HepG2 (cell line): ENCODE measurements around the gene PIM3. TPM values are rescaled to one million over a fixed set of nuclear protein-coding genes. Genes with fewer than 3 reads are reported as not detected.
A peak's percentile ranks its signal among the peaks of the same experiment; 100 is the strongest.

ENCODE experiments used
- AGO2 ChIP-seq: fragments of 200-400 bp; formaldehyde crosslinking; optimal IDR thresholded peaks from 2 replicates; pipeline ENCODE3; 2017; ENCODE audit warnings: mild to moderate bottlenecking, low read depth, low read length, moderate library complexity
- FOSL2 ChIP-seq: sonication (generic); formaldehyde crosslinking; IDR thresholded peaks from 2 replicates; pipeline ENCODE4 v1.4.0; 2020; ENCODE audit warnings: missing genetic modification reagents
- HDAC1 ChIP-seq: sonication (generic); formaldehyde crosslinking; IDR thresholded peaks from 2 replicates; pipeline ENCODE4 v1.5.1; 2020; ENCODE audit warnings: mild to moderate bottlenecking, missing genetic modification reagents
- HNF4G ChIP-seq, 2 experiments: sonication (generic) in 1 of 2; formaldehyde crosslinking in 1 of 2; IDR thresholded peaks; 2 replicates each; pipeline versions ENCODE4 v1.4.0 to v1.6.1; 2011 to 2020; ENCODE audit warnings: borderline replicate concordance in 2 of 2, low read depth in 2 of 2, mild to moderate bottlenecking in 2 of 2, low read length in 1 of 2, missing genetic modification reagents in 1 of 2, moderate library complexity in 1 of 2
- JUN ChIP-seq: sonication (generic); formaldehyde crosslinking; IDR thresholded peaks from 2 replicates; pipeline ENCODE4 v1.4.0; 2020; ENCODE audit warnings: mild to moderate bottlenecking, missing genetic modification reagents
- JUNB ChIP-seq: sonication (generic); formaldehyde crosslinking; IDR thresholded peaks from 2 replicates; pipeline ENCODE4 v1.8.0; 2022; ENCODE audit warnings: missing genetic modification reagents, mild to moderate bottlenecking, borderline replicate concordance
- MAZ ChIP-seq, 2 experiments: sonication (generic) in 1 of 2; formaldehyde crosslinking in 1 of 2; IDR thresholded peaks; 2 replicates each; pipeline versions ENCODE4 v1.5.0 to v1.6.1; 2012 to 2020; ENCODE audit warnings: low read depth in 2 of 2, mild to moderate bottlenecking in 2 of 2, borderline replicate concordance in 1 of 2, improper control_type of control experiment in 1 of 2, low read length in 1 of 2, missing genetic modification reagents in 1 of 2, moderate library complexity in 1 of 2
- NFATC3 ChIP-seq: sonication (generic); formaldehyde crosslinking; IDR thresholded peaks from 2 replicates; pipeline ENCODE4 v1.5.1; 2020; ENCODE audit warnings: mild to moderate bottlenecking, missing genetic modification reagents
- RAD21 ChIP-seq: fragments of 450-650 bp; formaldehyde crosslinking; IDR thresholded peaks from 2 replicates; pipeline ENCODE4 v1.5.0; 2020; ENCODE audit warnings: mild to moderate bottlenecking
- SATB2 ChIP-seq: sonication (generic); formaldehyde crosslinking; IDR thresholded peaks from 2 replicates; pipeline ENCODE4 v1.5.0; 2020; ENCODE audit warnings: missing genetic modification reagents
- SP4 ChIP-seq: sonication (generic); formaldehyde crosslinking; IDR thresholded peaks from 2 replicates; pipeline ENCODE4 v1.8.1; 2023; ENCODE audit warnings: mild to moderate bottlenecking, missing genetic modification reagents
- SRSF4 ChIP-seq: fragments of 200-400 bp; formaldehyde crosslinking; IDR thresholded peaks from one replicate; pipeline ENCODE4 v1.6.1; 2018; ENCODE audit warnings: mild to moderate bottlenecking, low read depth, low read length, moderate library complexity; ENCODE audit not compliant: poor library complexity, severe bottlenecking
- TCF7L2 ChIP-seq: IDR thresholded peaks from 2 replicates; pipeline ENCODE4 v1.6.1; 2011; ENCODE audit warnings: mild to moderate bottlenecking, low read depth, low read length, moderate library complexity
- ZC3H13 ChIP-seq: sonication (generic); formaldehyde crosslinking; IDR thresholded peaks from 2 replicates; pipeline ENCODE4 v1.8.1; 2023; ENCODE audit warnings: mild to moderate bottlenecking, missing genetic modification reagents, moderate library complexity
- ZIK1 ChIP-seq: sonication (generic); formaldehyde crosslinking; IDR thresholded peaks from 2 replicates; pipeline ENCODE4 v1.5.0; 2020; ENCODE audit warnings: mild to moderate bottlenecking, low read depth, missing genetic modification reagents, borderline replicate concordance
- ZNF180 ChIP-seq: sonication (generic); formaldehyde crosslinking; IDR thresholded peaks from 2 replicates; pipeline ENCODE4 v1.4.0; 2020; ENCODE audit warnings: low read depth, missing genetic modification reagents, borderline replicate concordance
- ZNF224 ChIP-seq: sonication (generic); formaldehyde crosslinking; IDR thresholded peaks from 2 replicates; pipeline ENCODE4 v1.5.0; 2020; ENCODE audit warnings: mild to moderate bottlenecking, missing genetic modification reagents
- ZNF343 ChIP-seq: sonication (generic); formaldehyde crosslinking; IDR thresholded peaks from 2 replicates; pipeline ENCODE4 v1.4.0; 2020; ENCODE audit warnings: mild to moderate bottlenecking, missing genetic modification reagents
- ZNF609 ChIP-seq: sonication (generic); formaldehyde crosslinking; IDR thresholded peaks from 2 replicates; pipeline ENCODE4 v1.4.0; 2020; ENCODE audit warnings: mild to moderate bottlenecking, missing genetic modification reagents, borderline replicate concordance
- ZNF766 ChIP-seq: sonication (generic); formaldehyde crosslinking; IDR thresholded peaks from 2 replicates; pipeline ENCODE4 v1.5.0; 2020; ENCODE audit warnings: missing genetic modification reagents, borderline replicate concordance
- polyA plus RNA-seq, 8 experiments: library from polyadenylated mRNA; depleted of rRNA in 3 of 8; stranded (reverse) in 7 of 8; unstranded in 1 of 8; fragments of >200 nt; fragmentation: Illumina TruSeq in 4 of 8; extraction: Trizol in 4 of 8; gene quantifications; 2 replicates each; pipeline versions ENCODE4 v1.2.1 to v1.2.3, GENCODE V29; 2011 to 2016; ENCODE audit warnings: low read depth in 4 of 8, missing spikeins in 1 of 8, mixed read lengths in 1 of 8; ENCODE audit not compliant: insufficient read depth in 1 of 8
- total RNA-seq, 5 experiments: library from RNA; depleted of rRNA; stranded (reverse); fragments of >200 nt; fragmentation: Illumina TruSeq; extraction: Trizol; gene quantifications; 2 replicates each; pipeline ENCODE4 v1.2.3, GENCODE V29; 2016; ENCODE audit warnings: low read depth in 1 of 5
- TF ChIP-seq, protein P1 (sequence below): IDR thresholded peaks from 2 replicates; pipeline ENCODE4 v1.6.1; 2012; ENCODE audit warnings: inconsistent platforms
- TF ChIP-seq, protein P2 (sequence below), 2 experiments: sonication (generic) in 1 of 2; formaldehyde crosslinking in 1 of 2; IDR thresholded peaks; 2 replicates each; pipeline versions ENCODE4 v1.5.1 to v1.6.1; 2011 to 2020; ENCODE audit warnings: borderline replicate concordance in 1 of 2, low read depth in 1 of 2, low read length in 1 of 2, mild to moderate bottlenecking in 1 of 2, missing genetic modification reagents in 1 of 2, moderate library complexity in 1 of 2

The PIM3 gene
- total and polyA plus RNA-seq, 2 of the 13 experiments (the other 11 are each of a cell fraction or from before 2014, with no cell fraction given) = 21.6 to 31.2 TPM

DNA sequence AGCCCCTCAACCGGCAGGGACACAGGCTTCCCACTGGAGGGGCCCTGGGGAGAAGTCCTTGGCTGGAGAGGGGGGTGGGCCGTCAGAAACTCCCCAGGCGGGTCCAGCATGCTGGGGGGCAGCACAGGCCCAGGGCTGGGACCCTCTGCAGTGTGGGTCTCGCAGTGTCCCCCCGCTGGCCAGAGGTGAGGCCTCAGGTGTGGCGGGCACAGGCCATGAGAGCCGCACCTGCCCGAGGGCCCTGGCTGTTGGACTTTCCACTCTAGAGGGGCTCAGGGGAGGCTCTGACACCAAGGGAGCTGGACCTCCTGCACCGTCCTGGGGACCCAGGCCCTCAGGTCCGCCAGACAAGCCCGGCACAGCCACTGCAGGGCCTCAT is 10.7 kb upstream of the PIM3 start (continued):
- no peak for TF ChIP-seq HNF4G (IDR thresholded peaks at IDR 0.05; ENCODE audit: borderline replicate concordance, low read depth, low read length)
- TF ChIP-seq HNF4G (CRISPR knock-in tag; IDR thresholded peaks at IDR 0.05; ENCODE audit: borderline replicate concordance, low read depth) = no peak
- TF ChIP-seq, protein P1, sequence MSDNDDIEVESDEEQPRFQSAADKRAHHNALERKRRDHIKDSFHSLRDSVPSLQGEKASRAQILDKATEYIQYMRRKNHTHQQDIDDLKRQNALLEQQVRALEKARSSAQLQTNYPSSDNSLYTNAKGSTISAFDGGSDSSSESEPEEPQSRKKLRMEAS = peak; percentile 27; the same call in 1 of the 2 replicates
- TF ChIP-seq SATB2 (CRISPR knock-in tag) = no peak
- TF ChIP-seq TCF7L2 = no peak
- TF ChIP-seq RAD21 (CRISPR knock-in tag) = 0 out of 2 replicates have a peak, but pooled peaks have one; percentile 15
- TF ChIP-seq AGO2 = peak; percentile 50
- TF ChIP-seq JUNB (CRISPR knock-in tag) = no peak
- TF ChIP-seq SRSF4 = no peak
- 0 out of 2 replicates have a peak, but pooled peaks have one; percentile 27 for TF ChIP-seq ZIK1 (CRISPR knock-in tag)
- 0 out of 2 replicates have a peak, but pooled peaks have one; percentile 25 for TF ChIP-seq NFATC3 (CRISPR knock-in tag)
- 0 out of 2 replicates have a peak, but pooled peaks have one; percentile 1 for TF ChIP-seq HDAC1 (CRISPR knock-in tag)
- TF ChIP-seq ZNF343 = 0 out of 2 replicates have a peak, but pooled peaks have one; percentile 2
- no peak for TF ChIP-seq ZNF224 (CRISPR knock-in tag)
- TF ChIP-seq MAZ (IDR thresholded peaks at IDR 0.05; ENCODE audit: borderline replicate concordance, low read depth, low read length) = peak; percentile 5; the same call in 1 of the 2 replicates
- no peak for TF ChIP-seq MAZ (CRISPR knock-in tag; IDR thresholded peaks at IDR 0.05; ENCODE audit: low read depth)
- no peak for TF ChIP-seq JUN (CRISPR knock-in tag)
- TF ChIP-seq ZC3H13 (CRISPR knock-in tag) = 0 out of 2 replicates have a peak, but pooled peaks have one; percentile 21
- TF ChIP-seq ZNF609 (CRISPR knock-in tag) = no peak; the same call in 1 of the 2 replicates
- TF ChIP-seq ZNF766 (CRISPR knock-in tag) = no peak
- TF ChIP-seq, protein P2, sequence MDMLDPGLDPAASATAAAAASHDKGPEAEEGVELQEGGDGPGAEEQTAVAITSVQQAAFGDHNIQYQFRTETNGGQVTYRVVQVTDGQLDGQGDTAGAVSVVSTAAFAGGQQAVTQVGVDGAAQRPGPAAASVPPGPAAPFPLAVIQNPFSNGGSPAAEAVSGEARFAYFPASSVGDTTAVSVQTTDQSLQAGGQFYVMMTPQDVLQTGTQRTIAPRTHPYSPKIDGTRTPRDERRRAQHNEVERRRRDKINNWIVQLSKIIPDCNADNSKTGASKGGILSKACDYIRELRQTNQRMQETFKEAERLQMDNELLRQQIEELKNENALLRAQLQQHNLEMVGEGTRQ (IDR thresholded peaks at IDR 0.05; ENCODE audit: low read depth, low read length) = no peak
- TF ChIP-seq, protein P2 (CRISPR knock-in tag; IDR thresholded peaks at IDR 0.05; ENCODE audit: borderline replicate concordance) = no peak
- no peak for TF ChIP-seq SP4 (CRISPR knock-in tag)
- TF ChIP-seq ZNF180 (CRISPR knock-in tag) = no peak
- no peak for TF ChIP-seq FOSL2 (CRISPR knock-in tag)
